Ovary (tissue), 9 donors: Measurements from ENCODE around the gene AFF3. TPM values are rescaled to one million over a fixed set of nuclear protein-coding genes. Genes with fewer than 3 reads are reported as not detected.
"Not testable (repeated sequence)": the region's sequence is repeated elsewhere in the genome, so short reads cannot be mapped to it uniquely, and the experiment has no call there.

Experiments used
- DNase-seq, 5 donors: peaks; one replicate each; pipeline ENCODE4 v3.0.0-alpha.2; 2019 to 2020
- H3K27ac ChIP-seq, 2 donors: fragments of 200-600 bp; one replicate each; pipeline versions ENCODE4 v1.5.1 to v1.8.0; 2019 to 2022
- H3K27me3 ChIP-seq: fragments of 200-600 bp; one replicate; pipeline ENCODE4 v1.8.0; 2022
- H3K36me3 ChIP-seq: fragments of 200-600 bp; sonication (generic); one replicate; pipeline ENCODE4 v1.5.1; 2019
- H3K4me1 ChIP-seq: one replicate; pipeline ENCODE4 v1.8.1; 2013; ENCODE audit warnings: mild to moderate bottlenecking, moderate library complexity; ENCODE audit not compliant: insufficient read depth
- H3K4me3 ChIP-seq: fragments of 200-600 bp; sonication (generic); one replicate; pipeline ENCODE4 v1.5.1; 2017
- H3K9me3 ChIP-seq, 2 donors: fragments of 200-600 bp in 1 of 2; sonication (generic) in 1 of 2; one replicate each; pipeline versions ENCODE4 v1.5.1 to v1.8.1; 2013 to 2019; ENCODE audit warnings: mild to moderate bottlenecking in 1 of 2, moderate library complexity in 1 of 2
- CTCF ChIP-seq, 3 donors: fragments of 450-650 bp in 2 of 3; fragments of 200-600 bp in 1 of 3; IDR thresholded peaks; one replicate each; pipeline versions ENCODE4 v1.5.1 to v1.8.0; 2016 to 2022; ENCODE audit warnings: antibody characterized with exemption in 3 of 3, mild to moderate bottlenecking in 1 of 3
- EP300 ChIP-seq: sonication (generic); formaldehyde crosslinking; IDR thresholded peaks from one replicate; pipeline ENCODE4 v1.6.1; 2017; ENCODE audit warnings: antibody characterized with exemption
- POLR2A ChIP-seq: fragments of 450-650 bp; IDR thresholded peaks from one replicate; pipeline ENCODE4 v1.6.1; 2017; ENCODE audit warnings: antibody characterized with exemption, mild to moderate bottlenecking, moderate library complexity
- WGBS, 3 donors: extraction: QIAGEN DNeasy Blood & Tissue Kit in 1 of 3; methylation state at CpG; one replicate each; pipeline versions ENCODE4 v1.1.5 to v1.1.7; 2013 to 2017; 5-methylcytosine and 5-hydroxymethylcytosine counted together
- intact Hi-C, 4 donors: fragments of 100-400 bp; cut with DNase I; formaldehyde crosslinking; loops; one replicate each; pipeline versions ENCODE4 v1.11.0 to v1.15.1; 2022 to 2023
- polyA plus RNA-seq, 2 donors: library from polyadenylated mRNA; stranded (reverse); fragments of 200-250 nt in 1 of 2; fragments of 350-450 nt in 1 of 2; fragmentation: Illumina TruSeq in 1 of 2; extraction: RNeasy Lipid Tissue Mini Kit (QIAGEN cat#74804) in 1 of 2; gene quantifications; one replicate each; pipeline ENCODE4 v1.2.3, GENCODE V29; 2013 to 2014
- total RNA-seq, 7 donors: library from RNA; depleted of rRNA in 2 of 7; stranded (reverse); fragments of >200 nt in 2 of 7; fragmentation: NEBNext Ultra II Directional in 3 of 7; extraction: Animal tissue kit (Norgen Biotek cat#: 25700) in 3 of 7; gene quantifications; one replicate each; pipeline versions ENCODE4 v1.1.0 to v1.2.4, GENCODE V29; 2016 to 2023
- donor health status: DM: no; HTN: no; CAD: no; lungs with moderate emphysema.
- donor health status: DM: no; HTN: no; CAD: no.
- donor health status: Bipolar disorder and iron deficiency.
- donor health status: DM: yes; HTN: yes; CAD: no.
- donor health status: DM: no; HTN: no; CAD: no.
- donor health status: DM: yes; HTN: yes; CAD: no.

The AFF3 gene
- total and polyA plus RNA-seq, 9 donors, result 5.9 to 40.8 (median 25.7) TPM

DNA sequence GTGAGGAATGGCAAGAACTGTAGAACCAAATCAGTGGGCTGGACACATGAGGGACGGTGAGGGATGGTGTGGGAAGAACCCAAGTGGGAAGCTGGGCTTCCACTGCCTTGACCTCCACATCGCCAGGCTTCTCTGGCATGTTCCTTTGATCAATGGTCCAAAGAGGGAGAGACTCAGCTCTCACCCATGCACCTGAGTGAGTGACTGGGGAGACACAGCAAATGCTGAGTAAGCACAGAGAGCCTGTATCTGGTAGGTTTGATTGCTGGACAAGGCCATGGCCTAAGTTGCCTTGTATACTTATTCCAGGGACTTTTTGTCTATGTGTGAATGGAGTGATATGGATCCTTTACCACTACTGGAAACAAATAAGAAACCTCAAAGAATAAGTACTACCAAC, 188.6 kb downstream of the AFF3 start:
- 94 to 99% (median 95%) methylated on average over 2 of the region's 2 CpGs for WGBS, 3 donors
- H3K4me1 ChIP-seq, result no peaks in the 10 kb centered on the region
- intact Hi-C loops, result no loop called here

DNA sequence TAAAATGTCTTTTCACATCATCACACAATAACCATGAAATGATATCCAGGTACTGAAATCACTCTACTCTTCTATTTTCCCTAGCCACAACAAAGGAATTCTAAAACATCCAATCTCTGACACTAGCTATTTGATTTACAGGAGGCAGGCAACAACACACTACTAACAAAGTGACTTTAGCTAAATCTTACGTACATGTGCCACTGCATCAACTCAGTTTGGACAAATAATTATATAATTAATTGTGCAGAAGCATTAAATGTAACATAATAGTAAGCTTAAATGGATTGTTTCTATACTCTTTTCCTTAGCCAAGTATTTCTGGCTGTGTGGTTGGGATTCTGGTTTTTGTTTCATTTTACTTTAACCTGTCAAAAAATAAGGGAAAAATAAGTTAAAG, 192.4 kb downstream of the AFF3 start:
- DNase-seq, result no peak
- 92 to 97% (median 96%) methylated on average over 1 of the region's 1 CpG for WGBS, 3 donors
- Histone ChIP-seq H3K4me3 (no peak overlapping the region), H3K36me3 (no peaks in the 10 kb centered on the region), H3K27ac (no peak overlapping the region), H3K4me1 (no peaks in the 10 kb centered on the region), H3K27me3 (no peaks in the 10 kb centered on the region), H3K9me3 (no peaks in the 10 kb centered on the region)
- TF ChIP-seq CTCF (IDR thresholded peaks at IDR 0.05) (no peak), EP300 (no peak), POLR2A (no peak)
- intact Hi-C loops, result no loop called here

More for the DNA sequence above, 188.6 kb downstream of the AFF3 start:
- Histone ChIP-seq H3K9me3 (no peaks in the 10 kb centered on the region), H3K27me3 (no peaks in the 10 kb centered on the region), H3K4me3 (no peak overlapping the region), H3K27ac (no peak overlapping the region), H3K36me3 (no peaks in the 10 kb centered on the region)
- DNase-seq, result no peak
- TF ChIP-seq POLR2A (no peak), EP300 (no peak), CTCF (IDR thresholded peaks at IDR 0.05) (no peak)

GRCh38 chr2:99949530-99949929, 192.9 kb downstream of the AFF3 start:
- Histone ChIP-seq H3K4me1 (no peaks in the 10 kb centered on the region), H3K36me3 (no peaks in the 10 kb centered on the region), H3K4me3 (no peak overlapping the region), H3K27me3 (no peaks in the 10 kb centered on the region), H3K9me3 (no peaks in the 10 kb centered on the region), H3K27ac (no peak overlapping the region)
- intact Hi-C loops, result no loop called here
- DNase-seq, result no peak
- TF ChIP-seq EP300 (no peak), CTCF (IDR thresholded peaks at IDR 0.05) (no peak), POLR2A (no peak)
- 97 to 98% (median 97%) methylated on average over 4 of the region's 4 CpGs for WGBS, 3 donors

DNA sequence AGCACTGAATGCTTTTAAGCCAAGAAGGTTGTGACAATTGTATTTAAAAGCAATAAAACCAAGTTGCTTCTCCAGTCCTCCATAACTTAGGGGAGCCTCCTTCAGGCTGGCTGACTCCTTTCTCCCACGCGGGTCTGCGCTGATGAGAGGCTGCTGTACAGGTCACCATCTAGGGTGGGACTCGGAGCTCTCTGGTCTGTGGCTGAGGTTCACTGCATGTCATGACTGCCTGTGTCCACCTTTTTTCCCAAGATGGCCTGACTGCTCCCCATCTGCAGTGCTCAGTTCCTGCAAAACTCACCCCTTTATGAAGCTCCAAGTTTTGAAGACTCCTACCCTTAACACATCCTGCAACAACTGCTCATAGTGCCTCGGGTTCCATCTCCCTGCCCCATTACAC, 194.4 kb downstream of the AFF3 start:
- Histone ChIP-seq H3K4me3 (no peak overlapping the region), H3K27me3 (no peaks in the 10 kb centered on the region), H3K4me1 (no peaks in the 10 kb centered on the region), H3K27ac (no peak overlapping the region), H3K9me3 (no peaks in the 10 kb centered on the region), H3K36me3 (no peaks in the 10 kb centered on the region)
- TF ChIP-seq EP300 (no peak), POLR2A (no peak), CTCF (IDR thresholded peaks at IDR 0.05) (no peak)
- DNase-seq, result no peak
- 92 to 98% (median 93%) methylated on average over 5 of the region's 5 CpGs for WGBS, 3 donors
- intact Hi-C loops, result no loop called here

- H3K4me1 ChIP-seq, H3K9me3 ChIP-seq, H3K36me3 ChIP-seq, intact Hi-C loops, H3K27me3 ChIP-seq, DNase-seq, H3K27ac ChIP-seq, H3K4me3 ChIP-seq: not testable (repeated sequence)
- 79 to 98% (median 92%) methylated on average over 4 of the region's 4 CpGs for WGBS, 3 donors
Observed at GRCh38 chr2:99947366-99947765, 195.0 kb downstream of the AFF3 start.
